Measurements from ENCODE around the gene SPOPL.
A peak's percentile ranks its signal among the peaks of the same experiment; 100 is the strongest.

SPOPL gene

DNA sequence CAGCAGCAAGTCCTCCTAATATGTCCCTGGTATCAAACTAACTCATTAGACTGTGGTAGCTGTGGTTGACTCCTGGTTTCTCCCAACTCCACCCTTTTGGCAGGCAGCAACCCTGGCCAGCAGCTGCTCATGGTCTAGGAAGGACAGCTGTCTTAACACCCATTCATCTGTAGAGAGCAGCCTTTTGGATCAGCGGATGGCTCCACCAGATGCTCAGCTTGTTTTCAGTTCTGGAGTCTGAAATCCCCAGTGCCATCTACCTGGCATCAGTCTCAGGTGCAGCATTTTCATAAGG, 100.5 kb downstream of the SPOPL start:
- TF ChIP-seq, protein P1, sequence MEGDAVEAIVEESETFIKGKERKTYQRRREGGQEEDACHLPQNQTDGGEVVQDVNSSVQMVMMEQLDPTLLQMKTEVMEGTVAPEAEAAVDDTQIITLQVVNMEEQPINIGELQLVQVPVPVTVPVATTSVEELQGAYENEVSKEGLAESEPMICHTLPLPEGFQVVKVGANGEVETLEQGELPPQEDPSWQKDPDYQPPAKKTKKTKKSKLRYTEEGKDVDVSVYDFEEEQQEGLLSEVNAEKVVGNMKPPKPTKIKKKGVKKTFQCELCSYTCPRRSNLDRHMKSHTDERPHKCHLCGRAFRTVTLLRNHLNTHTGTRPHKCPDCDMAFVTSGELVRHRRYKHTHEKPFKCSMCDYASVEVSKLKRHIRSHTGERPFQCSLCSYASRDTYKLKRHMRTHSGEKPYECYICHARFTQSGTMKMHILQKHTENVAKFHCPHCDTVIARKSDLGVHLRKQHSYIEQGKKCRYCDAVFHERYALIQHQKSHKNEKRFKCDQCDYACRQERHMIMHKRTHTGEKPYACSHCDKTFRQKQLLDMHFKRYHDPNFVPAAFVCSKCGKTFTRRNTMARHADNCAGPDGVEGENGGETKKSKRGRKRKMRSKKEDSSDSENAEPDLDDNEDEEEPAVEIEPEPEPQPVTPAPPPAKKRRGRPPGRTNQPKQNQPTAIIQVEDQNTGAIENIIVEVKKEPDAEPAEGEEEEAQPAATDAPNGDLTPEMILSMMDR (conservative IDR thresholded peaks at IDR 0.05; ENCODE audit: low read length): no peak
- no peak for DNase-seq (ENCODE audit: low read depth)
- H3K4me3 ChIP-seq (ENCODE audit: low read length): no peak overlapping the region

DNA sequence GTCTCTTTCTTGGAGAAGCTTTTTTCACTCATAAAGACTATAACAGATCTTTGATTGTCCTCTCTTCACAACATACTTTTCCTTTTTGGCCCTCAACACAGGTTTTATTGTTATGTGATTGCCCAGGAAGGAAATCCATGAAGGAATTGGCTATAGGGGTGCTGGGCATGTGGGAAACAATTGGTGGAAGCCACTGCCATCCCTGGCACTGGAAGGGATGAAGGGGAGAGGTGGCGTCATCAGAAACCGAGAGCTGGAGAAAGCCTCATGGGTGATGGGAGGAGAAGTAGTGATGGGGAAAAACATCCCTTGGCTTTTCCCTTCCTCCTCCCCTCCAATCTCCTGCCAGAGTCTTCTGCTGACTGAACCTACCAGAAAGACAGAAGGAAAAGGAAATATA, 106.2 kb downstream of the SPOPL start:
- TF ChIP-seq, protein P1 (conservative IDR thresholded peaks at IDR 0.05; ENCODE audit: low read length): no peak
- no peak overlapping the region for H3K4me3 ChIP-seq (ENCODE audit: low read length)
- no peak for DNase-seq (ENCODE audit: low read depth)

DNA sequence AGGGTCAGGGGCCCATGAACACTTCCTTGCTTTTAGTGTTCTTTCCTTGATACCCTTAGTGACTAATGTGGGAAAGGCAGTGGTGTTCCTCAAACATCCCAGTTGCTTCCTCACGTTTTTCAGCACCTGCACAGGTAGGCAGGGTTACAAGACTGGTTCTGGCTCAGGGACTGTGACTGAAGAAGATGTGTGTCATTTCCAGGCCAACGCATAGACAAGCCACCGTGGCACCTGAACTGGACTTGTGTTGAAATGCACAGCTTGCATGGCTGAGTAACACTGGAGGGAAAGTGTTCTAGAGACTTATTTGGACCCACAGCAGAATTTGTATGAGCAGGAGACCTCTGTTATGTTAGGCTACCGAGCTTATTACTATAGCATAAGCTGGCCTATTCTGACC, 107.9 kb downstream of the SPOPL start:
- TF ChIP-seq, protein P1 (conservative IDR thresholded peaks at IDR 0.05; ENCODE audit: low read length): no peak

DNA sequence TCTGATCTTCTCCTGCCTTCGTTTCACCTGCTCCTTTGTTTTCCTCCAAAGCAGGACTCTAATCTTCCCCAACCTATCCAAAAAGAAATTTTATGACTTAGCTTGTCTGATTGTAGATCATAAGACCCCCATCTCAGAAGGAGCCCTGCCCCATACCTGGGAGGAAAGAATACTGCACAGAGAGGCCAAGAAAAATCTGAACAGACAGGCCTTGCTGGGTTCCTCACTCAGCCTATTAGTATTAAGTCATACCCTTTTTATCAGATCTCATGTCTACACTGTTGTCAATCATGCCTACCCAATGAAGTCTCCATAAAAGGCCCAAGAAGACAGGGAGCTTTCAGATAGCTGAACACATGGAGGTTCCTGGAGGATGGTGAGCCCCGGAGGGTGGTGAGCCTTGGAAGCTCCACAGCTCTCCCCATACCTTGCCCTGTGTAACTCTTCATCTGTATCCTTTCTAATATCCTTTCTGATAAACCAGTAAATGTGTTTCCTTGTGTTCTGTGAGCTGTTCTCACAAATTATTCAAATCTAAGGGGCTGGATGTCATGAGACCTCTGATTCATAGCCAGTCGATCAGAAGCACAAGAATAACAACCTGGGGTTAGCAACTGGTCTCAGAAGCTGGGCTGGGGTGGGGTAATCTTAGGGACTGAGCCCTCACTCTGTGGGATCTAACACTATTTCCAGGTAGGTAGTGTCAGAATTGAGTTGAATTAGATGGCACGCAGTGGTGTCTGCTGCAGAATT, 108.8 kb downstream of the SPOPL start:
- H3K4me3 ChIP-seq (ENCODE audit: low read length): no peak overlapping the region
- no peak for DNase-seq (ENCODE audit: low read depth)
- TF ChIP-seq, protein P1 (conservative IDR thresholded peaks at IDR 0.05; ENCODE audit: low read length): no peak

More for the DNA sequence above, 107.9 kb downstream of the SPOPL start:
- H3K4me3 ChIP-seq (ENCODE audit: low read length): no peak overlapping the region
- DNase-seq (ENCODE audit: low read depth): no peak

DNA sequence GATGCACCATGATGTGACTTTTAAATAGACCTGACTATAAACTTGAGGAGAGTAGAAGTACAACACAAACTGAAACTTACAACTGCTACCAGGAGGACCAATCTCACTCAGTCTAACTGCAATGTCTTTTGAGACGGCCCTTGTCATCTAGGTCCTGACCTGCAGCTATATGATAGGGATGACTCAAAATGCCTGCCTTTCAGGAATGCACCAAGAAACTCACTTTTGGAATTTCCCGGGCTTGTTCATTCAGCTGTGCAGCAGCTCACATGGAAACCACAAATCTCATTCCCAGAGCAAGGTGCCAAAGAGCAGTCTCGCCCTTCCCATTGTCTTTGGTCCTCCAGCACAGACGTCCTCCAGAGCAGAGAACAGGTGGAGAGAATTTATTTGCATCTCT, 113.7 kb downstream of the SPOPL start:
- no peak overlapping the region for H3K4me3 ChIP-seq (ENCODE audit: low read length)
- TF ChIP-seq, protein P1 (conservative IDR thresholded peaks at IDR 0.05; ENCODE audit: low read length): no peak
- peak; percentile 2 for DNase-seq (ENCODE audit: low read depth)

DNA sequence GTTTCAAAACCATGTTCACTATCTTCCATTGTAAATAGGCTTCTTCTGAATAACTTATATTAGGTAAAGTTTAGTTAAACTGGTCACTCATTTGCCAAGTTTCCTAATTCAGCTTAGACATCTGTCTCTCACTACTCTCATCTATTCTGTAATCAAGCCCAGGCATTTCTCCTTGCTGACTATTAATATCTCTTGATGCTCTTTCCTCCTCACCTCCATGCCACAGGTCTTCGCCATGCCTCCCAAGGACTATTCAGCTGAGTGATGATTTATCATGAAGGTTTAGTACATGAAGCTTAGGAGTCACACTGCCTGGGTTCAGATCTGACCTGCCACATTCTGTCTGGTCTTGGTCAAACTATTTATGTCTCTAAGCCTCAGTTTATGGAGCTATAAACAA, 115.5 kb downstream of the SPOPL start:
- no peak overlapping the region for H3K4me3 ChIP-seq (ENCODE audit: low read length)

DNA sequence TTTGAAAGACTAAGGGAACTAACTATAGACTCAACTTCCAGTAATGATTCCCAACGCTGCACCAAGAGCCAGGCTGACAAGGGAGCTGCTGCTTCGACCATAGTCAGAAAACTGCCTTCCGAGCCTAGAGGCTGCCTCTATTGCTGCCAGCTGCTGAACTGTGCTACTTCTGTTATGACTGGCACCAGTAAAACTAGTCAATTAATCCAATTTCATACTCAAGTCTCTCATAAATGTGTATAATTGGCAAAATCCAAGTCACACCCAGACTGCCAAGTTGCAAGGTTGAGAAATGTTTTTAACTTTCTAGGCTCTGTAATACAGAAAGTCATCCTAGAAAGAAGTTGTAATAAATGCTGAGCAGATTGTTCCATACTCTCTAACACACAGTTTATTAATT, 117.4 kb downstream of the SPOPL start:
- DNase-seq (ENCODE audit: low read depth): no peak
- TF ChIP-seq, protein P1 (conservative IDR thresholded peaks at IDR 0.05; ENCODE audit: low read length): no peak
- no peak overlapping the region for H3K4me3 ChIP-seq (ENCODE audit: low read length)

More for the DNA sequence above, 115.5 kb downstream of the SPOPL start:
- DNase-seq (ENCODE audit: low read depth): no peak
- TF ChIP-seq, protein P1 (conservative IDR thresholded peaks at IDR 0.05; ENCODE audit: low read length): no peak

All from AG10803 (cell line).